Neural cell (in vitro differentiated cells): ENCODE results near the gene DNAH6. TPM values are rescaled to one million over a fixed set of nuclear protein-coding genes. Genes with fewer than 3 reads are reported as not detected.

ENCODE experiments used
- H2AFZ ChIP-seq: fragments of 200-600, 300-800 bp; sonication (generic), shearing (Covaris generic); 2 replicates; pipeline ENCODE4 v1.6.0; 2014; ENCODE audit warnings: low read depth, mild to moderate bottlenecking, antibody characterized with exemption, low read length, moderate library complexity
- H3F3A ChIP-seq: fragments of 200-600 bp; shearing (Covaris generic); 2 replicates; pipeline ENCODE4 v1.6.1; 2016; ENCODE audit warnings: mild to moderate bottlenecking, moderate library complexity, mixed read lengths, antibody characterized with exemption, low read length; ENCODE audit not compliant: insufficient read depth, poor library complexity, severe bottlenecking
- H3K27ac ChIP-seq: fragments of 200-600, 300-800 bp; sonication (generic), shearing (Covaris generic); 2 replicates; pipeline ENCODE4 v1.5.1; 2014; ENCODE audit warnings: mild to moderate bottlenecking, low read length, moderate library complexity
- H3K27me3 ChIP-seq: fragments of 300-800, 200-600 bp; sonication (generic), shearing (Covaris generic); 2 replicates; pipeline ENCODE4 v1.6.0; 2014; ENCODE audit warnings: mild to moderate bottlenecking, low read depth, low read length, moderate library complexity; ENCODE audit not compliant: insufficient read depth
- H3K36me3 ChIP-seq: fragments of 300-800, 200-600 bp; sonication (generic), shearing (Covaris generic); 2 replicates; pipeline ENCODE4 v1.5.1; 2014; ENCODE audit warnings: mild to moderate bottlenecking, antibody characterized with exemption, low read length, moderate library complexity; ENCODE audit not compliant: insufficient read depth
- H3K4me2 ChIP-seq: fragments of 300-800, 200-600 bp; sonication (generic), shearing (Covaris generic); 2 replicates; pipeline ENCODE4 v1.6.0; 2014; ENCODE audit warnings: mild to moderate bottlenecking, low read length
- H3K4me3 ChIP-seq: fragments of 300-800, 200-600 bp; sonication (generic), shearing (Covaris generic); 2 replicates; pipeline ENCODE4 v1.5.1; 2014; ENCODE audit warnings: mild to moderate bottlenecking, low read length, moderate library complexity
- H3K79me2 ChIP-seq: fragments of 200-600 bp; shearing (Covaris generic); replicated peaks from 2 replicates; pipeline ENCODE4 v1.6.0; 2014; ENCODE audit warnings: mild to moderate bottlenecking, low read length, moderate library complexity; ENCODE audit not compliant: insufficient read depth
- H3K9ac ChIP-seq: fragments of 300-800, 200-600 bp; sonication (generic), shearing (Covaris generic); 2 replicates; pipeline ENCODE4 v1.6.1; 2016; ENCODE audit warnings: mild to moderate bottlenecking, low read length, mixed read lengths
- H3K9me2 ChIP-seq: fragments of 200-600 bp; shearing (Covaris generic); 2 replicates; pipeline ENCODE4 v1.6.1; 2016; ENCODE audit warnings: mild to moderate bottlenecking, low read length, mixed read lengths; ENCODE audit not compliant: insufficient read depth
- H3K9me3 ChIP-seq: fragments of 200-600, 300-800 bp; sonication (generic), shearing (Covaris generic); 2 replicates; pipeline ENCODE4 v1.6.1; 2016; ENCODE audit warnings: mild to moderate bottlenecking, mixed run types, low read length, moderate library complexity, mixed read lengths
- H4K20me1 ChIP-seq: fragments of 200-600 bp; shearing (Covaris generic); 2 replicates; pipeline ENCODE4 v1.6.1; 2016; ENCODE audit warnings: mild to moderate bottlenecking, mixed run types; ENCODE audit not compliant: insufficient read depth
- CTCF ChIP-seq: fragments of 450-650 bp; IDR thresholded peaks from 2 replicates; pipeline ENCODE4 v1.5.1; 2014; ENCODE audit warnings: antibody characterized with exemption, mild to moderate bottlenecking, moderate library complexity; ENCODE audit not compliant: poor library complexity, severe bottlenecking
- EP300 ChIP-seq: fragments of 450-650 bp; conservative IDR thresholded peaks from 2 replicates; pipeline ENCODE4 v1.6.1; 2014; ENCODE audit warnings: antibody characterized with exemption, mild to moderate bottlenecking, moderate library complexity; ENCODE audit not compliant: poor library complexity, severe bottlenecking
- EZH2 ChIP-seq: fragments of 200-600, 300-800 bp; shearing (Covaris generic), sonication (generic); IDR thresholded peaks from 2 replicates; pipeline ENCODE4 v1.6.1; 2014; ENCODE audit warnings: antibody characterized with exemption, low read length, borderline replicate concordance, mild to moderate bottlenecking; ENCODE audit not compliant: insufficient read depth, poor library complexity, severe bottlenecking
- MXI1 ChIP-seq: fragments of 450-650 bp; conservative IDR thresholded peaks from 2 replicates; pipeline ENCODE4 v1.6.1; 2014; ENCODE audit warnings: antibody characterized with exemption, mild to moderate bottlenecking; ENCODE audit not compliant: poor library complexity, severe bottlenecking
- POLR2AphosphoS5 ChIP-seq: IDR thresholded peaks from 2 replicates; pipeline ENCODE4 v1.6.1; 2012
- RAD21 ChIP-seq: fragments of 450-650 bp; conservative IDR thresholded peaks from 2 replicates; pipeline ENCODE4 v1.6.1; 2014; ENCODE audit warnings: antibody characterized with exemption, mild to moderate bottlenecking, moderate library complexity
- REST ChIP-seq: IDR thresholded peaks from 2 replicates; pipeline ENCODE4 v1.6.1; 2012; ENCODE audit warnings: borderline replicate concordance
- SMC3 ChIP-seq: fragments of 450-650 bp; conservative IDR thresholded peaks from 2 replicates; pipeline ENCODE4 v1.6.1; 2014; ENCODE audit warnings: antibody characterized with exemption, mild to moderate bottlenecking, moderate library complexity; ENCODE audit not compliant: poor library complexity
- TAF1 ChIP-seq: IDR thresholded peaks from 2 replicates; pipeline ENCODE4 v1.6.1; 2012; ENCODE audit warnings: low read depth
- polyA plus RNA-seq: library from polyadenylated mRNA; depleted of rRNA; stranded (reverse); fragments of >200 nt; gene quantifications from 2 replicates; pipeline ENCODE4 v1.2.3, GENCODE V29; 2014

The DNAH6 gene
- polyA plus RNA-seq, 1 donor from 2014 or later, result 2.1 TPM

- no peak overlapping the region for H3K4me3 ChIP-seq
- no peak overlapping the region for H3K27ac ChIP-seq
- H4K20me1 ChIP-seq, result no peaks in the 10 kb centered on the region
- H3K4me2 ChIP-seq, result no peak overlapping the region
- no peaks in the 10 kb centered on the region for H3K9me3 ChIP-seq
- no peaks in the 10 kb centered on the region for H3F3A ChIP-seq
- H3K79me2 ChIP-seq, result no peaks in the 10 kb centered on the region
- H3K9me2 ChIP-seq, result no peaks in the 10 kb centered on the region
- no peaks in the 10 kb centered on the region for H3K36me3 ChIP-seq
- H3K9ac ChIP-seq, result no peak overlapping the region
- H3K27me3 ChIP-seq, result no peaks in the 10 kb centered on the region
- no peak overlapping the region for H2AFZ ChIP-seq
- no peak for TF ChIP-seq CTCF
- no peak for TF ChIP-seq POLR2AphosphoS5
- TF ChIP-seq SMC3, result no peak
- TF ChIP-seq EP300, result no peak
- TF ChIP-seq TAF1, result no peak
- TF ChIP-seq RAD21, result no peak
- TF ChIP-seq REST, result no peak
- no peak for TF ChIP-seq MXI1
- TF ChIP-seq EZH2, result no peak
Observed at GRCh38 chr2:84690225-84690624, 173.9 kb downstream of the DNAH6 start.

- H3K9me3 ChIP-seq, result no peaks in the 10 kb centered on the region
- H2AFZ ChIP-seq, result no peak overlapping the region
Observed at GRCh38 chr2:84694088-84694622, 177.9 kb downstream of the DNAH6 start.

More at GRCh38 chr2:84694088-84694622, 177.9 kb downstream of the DNAH6 start:
- Histone ChIP-seq H4K20me1 (no peaks in the 10 kb centered on the region), H3K4me2 (no peak overlapping the region), H3K9me2 (no peaks in the 10 kb centered on the region), H3K36me3 (no peaks in the 10 kb centered on the region), H3F3A (no peaks in the 10 kb centered on the region), H3K9ac (no peak overlapping the region), H3K27me3 (no peaks in the 10 kb centered on the region), H3K79me2 (no peaks in the 10 kb centered on the region), H3K27ac (no peak overlapping the region), H3K4me3 (no peak overlapping the region)
- no peak for TF ChIP-seq RAD21
- no peak for TF ChIP-seq CTCF
